Superior temporal gyrus (tissue), 1 donor: ENCODE results near the gene PAFAH1B1.
"Not testable (repeated sequence)": the region's sequence is repeated elsewhere in the genome, so short reads cannot be mapped to it uniquely, and the experiment has no call there.

Source experiments
- DNase-seq: peaks from one replicate; pipeline ENCODE4 v3.0.0-alpha.2; 2016; ENCODE audit errors: extremely low spot score

The PAFAH1B1 gene

DNA sequence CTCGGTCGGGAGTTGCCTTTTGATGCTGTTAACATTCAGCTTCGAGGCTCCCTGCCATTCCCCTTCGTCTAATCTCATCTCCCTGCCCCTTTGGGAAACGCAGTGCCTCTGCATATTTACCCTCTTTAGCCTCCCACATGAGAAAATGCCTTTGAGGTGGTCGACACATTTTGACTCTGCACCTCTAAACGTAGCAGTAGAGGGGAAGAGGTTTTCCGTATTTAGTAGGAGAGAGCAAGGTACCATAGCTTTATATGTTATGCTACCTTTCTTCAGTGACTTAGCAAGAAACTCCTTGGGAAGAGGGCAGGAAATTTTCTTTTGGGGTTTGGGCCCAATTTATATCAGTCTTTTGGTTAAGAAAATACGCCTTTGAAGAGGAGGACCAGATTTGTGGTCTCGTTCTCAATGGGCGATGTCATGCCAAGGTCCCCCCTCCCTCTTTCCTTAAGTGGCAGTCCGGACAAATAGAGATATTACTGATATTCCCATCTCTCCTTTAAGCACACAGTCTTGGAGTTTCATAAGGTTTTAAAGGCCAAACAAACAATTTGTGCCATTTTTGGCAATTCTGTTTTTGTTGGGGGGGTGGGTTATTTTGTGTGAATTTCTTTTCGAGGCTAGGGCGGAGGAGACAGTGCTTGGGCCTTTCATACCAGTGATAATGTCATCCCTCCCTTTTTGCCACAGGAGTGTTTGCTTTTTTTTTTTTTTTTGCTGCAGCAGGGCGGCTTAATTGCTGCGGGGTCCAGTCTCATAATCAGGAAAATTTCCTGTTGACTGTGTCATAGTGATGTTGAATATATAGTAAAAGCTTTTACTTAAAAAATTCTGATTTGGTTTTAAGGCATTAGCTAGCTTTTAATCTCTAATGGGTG, 1.5 kb downstream of the PAFAH1B1 start:
- DNase-seq: peak; percentile 48

DNA sequence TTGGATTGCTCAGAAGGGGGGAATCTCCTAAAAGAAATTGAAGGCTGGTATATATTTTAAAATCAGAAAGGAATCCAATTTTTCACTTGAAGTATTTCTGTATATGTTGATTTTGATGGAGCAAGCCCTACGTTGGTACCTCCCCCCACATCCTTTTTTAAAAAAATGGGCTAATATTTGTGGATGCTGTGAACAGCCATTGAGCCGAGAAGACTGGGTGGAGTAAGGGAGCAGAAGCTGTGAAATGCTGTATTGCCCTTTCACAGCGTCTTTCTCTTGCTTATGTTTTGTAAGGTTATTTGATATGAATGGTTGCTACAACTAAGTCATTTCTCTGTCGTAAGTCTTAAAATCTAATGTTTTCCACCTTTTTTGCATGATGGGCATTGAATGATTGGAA, 2.3 kb downstream of the PAFAH1B1 start:
- no peak for DNase-seq

DNA sequence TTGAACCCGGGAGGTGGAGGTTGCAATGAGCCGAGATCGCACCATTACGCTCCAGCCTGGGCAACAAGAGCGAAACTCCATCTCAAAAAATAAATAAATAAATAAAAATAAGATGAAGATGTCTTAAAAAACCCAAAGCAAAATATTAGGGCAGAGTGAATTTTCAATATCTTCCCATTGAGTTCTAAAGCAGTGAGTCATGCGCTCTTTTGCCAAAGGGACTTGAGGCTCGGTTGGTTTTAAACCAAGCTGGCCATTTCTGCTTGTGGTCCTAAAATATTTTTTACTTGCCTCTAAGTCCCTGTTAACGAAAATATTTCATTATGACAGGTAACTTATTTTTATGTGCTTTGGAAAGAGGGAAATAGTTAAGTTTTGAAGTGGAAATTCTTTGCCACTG, 4.7 kb downstream of the PAFAH1B1 start:
- no peak for DNase-seq

DNA sequence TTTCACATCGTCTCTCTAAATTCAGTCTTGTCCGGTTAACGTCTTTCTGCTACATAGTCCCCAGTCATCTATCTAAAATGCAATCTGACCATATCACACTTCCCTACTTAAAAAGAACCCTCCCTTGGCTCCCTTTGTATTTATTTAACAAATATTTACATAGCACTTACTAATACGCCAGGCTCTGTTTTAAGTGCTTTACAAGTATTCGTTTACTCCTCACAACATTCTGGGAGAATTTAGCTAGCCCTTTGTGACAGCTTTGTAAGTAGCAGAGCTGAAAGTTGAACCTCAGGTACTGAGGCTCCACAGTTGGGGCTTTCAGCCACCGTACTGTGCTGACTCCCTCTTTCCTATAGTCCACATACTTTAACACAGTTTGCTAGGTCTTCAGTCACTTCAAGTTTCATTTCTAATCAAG, 9.2 kb downstream of the PAFAH1B1 start:
- DNase-seq: no peak

DNA sequence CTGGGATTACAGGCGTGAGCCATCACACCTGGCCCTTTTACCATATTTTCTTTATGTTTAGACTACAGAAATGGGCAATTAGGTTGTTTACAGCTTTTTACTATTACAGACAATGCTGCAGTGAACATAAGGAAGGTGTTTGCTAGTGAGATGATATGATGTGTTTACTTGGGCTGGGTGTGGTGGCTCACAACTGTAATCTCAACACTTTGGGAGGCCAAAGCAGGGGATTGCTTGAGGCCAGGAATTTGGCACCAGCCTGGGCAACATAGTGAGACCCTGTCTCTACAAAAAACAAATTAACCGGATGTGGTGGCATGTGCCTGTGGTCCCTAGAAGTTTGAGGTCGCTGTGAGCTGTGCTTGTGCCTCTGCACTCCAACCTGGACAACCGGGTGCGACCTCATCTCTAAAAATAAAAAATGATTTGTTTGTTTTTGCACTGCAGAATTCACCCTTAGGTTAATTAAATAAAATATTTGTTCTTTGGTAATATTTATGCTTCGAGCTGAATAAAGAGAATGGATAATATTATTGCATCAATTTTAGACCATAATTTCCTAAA, 15.0 kb downstream of the PAFAH1B1 start:
- no peak for DNase-seq

DNA sequence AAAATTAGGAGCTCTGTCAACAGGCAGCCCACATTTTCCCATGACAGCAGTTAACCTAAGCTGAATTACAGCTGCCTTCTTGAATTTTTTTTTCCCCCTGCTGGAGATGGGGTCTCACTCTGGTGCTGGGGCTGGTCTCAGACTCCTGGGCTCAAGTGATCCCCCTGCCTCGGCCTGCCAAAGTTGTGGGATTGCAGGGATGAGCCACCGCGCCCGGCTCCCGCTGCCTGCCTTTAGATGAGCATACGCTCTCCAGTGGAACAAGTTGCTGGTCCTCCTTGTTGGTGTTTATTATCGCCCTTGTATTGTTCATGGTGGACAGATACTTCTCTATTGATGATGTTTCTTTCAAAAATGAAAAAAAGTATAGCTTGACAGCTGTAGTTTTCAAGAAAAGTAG, 15.6 kb downstream of the PAFAH1B1 start:
- DNase-seq: no peak

DNA sequence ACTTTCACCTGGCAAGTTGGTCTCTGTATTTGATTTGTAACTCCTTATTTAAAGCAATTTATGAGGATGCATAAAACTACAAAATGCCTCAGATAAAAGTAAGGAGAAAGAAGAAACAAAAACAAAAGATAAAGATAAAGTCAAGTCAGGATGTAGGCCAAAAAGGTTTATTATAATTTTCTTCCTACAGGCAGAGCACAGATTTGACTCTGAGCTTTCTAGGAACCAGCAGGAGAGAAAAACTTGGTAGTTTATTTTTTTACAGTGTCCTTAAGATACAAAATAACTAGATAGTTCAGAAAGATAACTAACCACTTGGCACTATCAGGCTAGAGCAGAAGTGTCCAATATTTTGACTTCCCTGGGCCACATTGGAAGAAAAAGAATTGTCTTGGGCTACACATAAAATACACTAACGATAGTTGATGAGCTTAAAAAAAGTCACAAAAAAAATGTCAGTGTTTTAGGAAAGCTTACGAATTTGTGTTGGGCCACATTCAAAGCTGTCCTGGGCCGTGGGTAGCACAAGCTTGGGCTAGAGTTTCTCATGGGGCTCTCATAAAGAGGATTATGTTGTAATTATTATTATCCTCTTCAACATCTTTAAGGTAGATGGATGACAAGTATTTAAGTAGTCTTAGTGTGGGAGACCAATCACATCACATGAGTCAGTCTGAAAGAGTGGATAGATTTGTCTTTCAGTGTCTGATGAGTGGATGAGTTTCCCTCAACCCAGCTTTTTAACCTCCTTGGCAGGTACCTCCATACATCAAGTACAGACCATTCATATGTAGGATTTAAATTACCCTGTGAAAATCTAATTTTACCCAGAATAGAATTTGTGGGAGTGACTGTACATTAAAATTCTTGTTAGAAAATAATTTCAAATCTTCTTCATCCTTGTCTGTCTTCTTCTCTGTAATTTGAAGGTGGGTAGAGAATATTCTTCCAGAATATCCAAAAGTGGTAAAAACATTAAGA, 17.0 kb downstream of the PAFAH1B1 start:
- no peak for DNase-seq

DNA sequence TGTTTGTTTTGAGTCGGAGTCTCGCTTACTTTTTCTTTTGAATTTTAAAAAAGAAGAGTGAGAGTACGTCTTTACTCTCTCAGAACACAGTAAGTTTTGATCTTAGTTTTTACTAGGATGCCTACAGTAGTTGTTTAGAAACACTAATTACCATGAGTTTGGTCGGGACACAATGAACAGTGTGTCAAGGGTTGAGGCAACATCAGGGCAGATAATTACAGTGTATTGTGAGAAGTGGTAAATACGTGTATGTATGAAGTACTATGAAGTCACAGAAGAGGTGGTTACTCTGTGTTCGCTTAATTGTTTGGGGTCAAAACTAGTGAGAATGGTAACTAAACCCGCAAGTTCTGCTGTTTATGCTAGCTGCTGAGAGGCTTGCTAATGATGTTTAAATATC, 18.2 kb downstream of the PAFAH1B1 start:
- DNase-seq: no peak

DNA sequence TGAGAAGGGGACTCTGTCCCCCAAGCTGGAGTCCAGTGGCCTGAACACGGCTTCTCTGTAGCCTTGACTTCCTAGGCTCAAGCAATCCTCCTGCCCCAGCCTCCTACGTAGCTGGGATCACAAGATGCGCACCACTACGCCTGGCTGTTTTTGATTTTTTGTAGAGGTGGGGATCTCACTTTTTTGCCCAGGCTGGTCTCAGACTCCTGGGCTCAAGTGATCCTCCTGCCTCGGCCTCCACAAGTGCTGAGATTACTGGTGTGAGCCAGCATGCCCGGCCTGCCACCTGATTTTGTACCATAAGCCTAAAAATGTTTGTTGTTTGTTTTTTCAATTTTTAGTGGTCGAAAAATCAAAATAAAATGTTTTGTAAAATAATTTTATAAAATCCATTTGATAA, 19.2 kb downstream of the PAFAH1B1 start:
- DNase-seq: no peak

DNA sequence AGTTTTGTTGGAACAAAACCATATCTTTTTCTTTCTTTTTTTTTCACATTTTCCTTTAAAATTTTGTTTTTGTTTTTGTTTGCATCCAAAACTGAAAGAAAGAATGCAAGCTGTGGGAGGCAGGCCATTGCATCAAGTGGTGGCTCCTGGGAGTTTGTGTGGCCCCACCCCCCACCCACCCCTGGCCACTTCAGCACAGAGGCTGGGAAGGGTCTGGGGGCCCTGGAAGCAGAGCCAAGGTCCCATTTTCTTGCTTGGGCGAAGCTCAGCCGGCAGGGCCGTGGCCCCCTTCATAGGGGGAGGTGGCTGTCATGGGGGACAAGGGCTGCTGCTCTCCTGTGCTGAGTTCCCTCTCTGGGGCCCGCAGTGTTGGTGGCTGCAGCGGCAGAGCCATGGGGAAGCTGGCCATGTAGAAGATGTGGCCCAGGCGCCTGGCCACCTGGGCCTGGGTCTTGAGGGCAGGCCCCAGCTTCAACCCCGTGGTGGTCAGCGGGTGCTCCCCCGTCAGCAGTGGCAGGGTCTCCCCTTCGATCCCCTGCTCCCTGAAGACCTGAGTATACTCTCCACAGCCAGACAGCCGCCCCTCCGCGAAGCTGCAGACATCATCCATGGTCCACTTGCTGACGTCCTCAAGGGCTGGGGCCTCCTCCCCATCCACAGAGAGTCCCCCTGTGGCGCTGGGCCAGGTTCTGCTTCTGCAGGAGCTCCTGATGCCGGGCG, 19.8 kb downstream of the PAFAH1B1 start:
- no peak for DNase-seq

DNA sequence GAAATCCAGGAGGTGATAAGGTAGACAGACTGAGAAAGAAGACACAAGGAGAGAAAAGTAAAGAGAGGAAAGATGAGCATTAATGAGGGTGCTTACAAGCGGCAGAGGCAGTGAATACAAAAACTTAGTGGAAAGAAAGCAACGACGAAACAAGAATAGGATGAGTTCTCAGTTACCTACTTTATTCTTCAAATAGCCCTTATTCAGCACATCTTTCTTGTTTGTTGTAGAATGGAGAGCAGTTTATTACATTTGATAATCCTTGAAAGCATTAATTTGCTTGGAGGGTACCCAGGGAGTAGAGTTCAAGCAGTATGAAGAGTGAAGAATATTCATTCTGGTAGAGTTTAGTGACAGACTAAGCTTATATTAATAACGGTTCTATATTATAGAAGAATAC, 22.4 kb downstream of the PAFAH1B1 start:
- DNase-seq: no peak

DNA sequence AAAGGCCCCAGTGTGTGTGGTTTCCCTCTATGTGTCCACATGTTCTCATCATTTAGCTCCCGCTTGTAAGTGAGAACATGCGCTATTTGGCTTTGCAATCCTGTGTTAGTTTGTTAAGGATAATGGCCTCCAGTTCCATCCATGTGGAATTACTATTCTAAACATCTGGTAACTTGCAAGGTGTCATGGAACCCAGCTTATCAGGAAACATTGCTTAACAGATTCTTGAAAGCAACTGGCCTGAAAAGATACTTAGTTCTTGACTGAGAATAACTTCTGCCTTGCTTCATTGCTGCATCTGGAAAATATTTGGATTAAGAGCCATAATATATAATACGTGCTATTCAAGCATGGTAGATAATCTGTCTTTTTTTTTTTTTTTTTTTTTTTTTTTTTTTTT, 27.8 kb downstream of the PAFAH1B1 start:
- DNase-seq: no peak

DNA sequence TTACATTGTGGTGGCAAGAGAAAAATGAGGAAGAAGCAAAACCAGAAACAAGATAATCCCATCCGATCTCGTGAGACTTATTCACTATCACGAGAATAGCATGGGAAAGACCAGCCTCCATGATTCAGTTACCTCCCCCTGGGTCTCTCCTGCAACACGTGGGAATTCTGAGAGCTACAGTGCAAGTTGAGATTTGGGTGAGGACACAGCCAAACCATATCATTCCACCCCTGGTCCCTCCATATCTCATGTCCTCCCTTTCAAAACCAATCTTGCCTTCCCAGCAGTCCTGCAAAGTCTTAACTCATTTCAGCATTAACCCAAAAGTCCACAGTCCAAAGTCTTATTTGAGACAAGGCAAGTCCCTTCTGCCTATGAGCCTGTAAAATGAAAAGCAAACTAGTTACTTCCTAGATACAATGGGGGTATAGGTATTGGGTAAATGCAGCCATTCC, 28.5 kb downstream of the PAFAH1B1 start:
- DNase-seq: not testable (repeated sequence)

DNA sequence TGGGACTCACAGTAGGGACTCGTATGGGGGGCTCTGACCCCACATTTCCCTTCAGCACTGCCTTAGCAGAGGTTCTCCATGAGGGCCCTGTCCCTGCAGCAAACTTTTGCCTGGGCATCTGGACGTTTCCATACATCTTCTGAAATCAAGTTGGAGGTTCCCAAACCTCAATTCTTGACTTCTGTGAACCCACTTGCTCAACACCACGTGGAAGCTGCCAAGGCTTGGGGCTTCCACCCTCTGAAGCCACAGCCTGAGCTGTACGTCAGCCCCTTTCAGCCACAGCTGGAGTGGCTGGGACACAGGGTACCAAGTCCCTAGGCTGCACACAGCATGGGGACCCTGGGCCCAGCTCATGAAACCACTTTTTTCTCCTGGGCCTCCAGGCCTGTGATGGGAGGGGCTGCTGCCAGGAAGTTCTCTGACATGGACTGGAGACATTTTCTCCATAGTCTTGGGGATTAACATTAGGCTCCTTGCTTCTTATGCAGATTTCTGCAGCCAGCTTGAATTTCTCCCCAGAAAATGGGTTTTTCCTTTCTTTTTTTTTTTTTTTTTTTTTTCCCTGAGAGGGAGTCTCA, 29.4 kb downstream of the PAFAH1B1 start:
- DNase-seq: not testable (repeated sequence)

DNA sequence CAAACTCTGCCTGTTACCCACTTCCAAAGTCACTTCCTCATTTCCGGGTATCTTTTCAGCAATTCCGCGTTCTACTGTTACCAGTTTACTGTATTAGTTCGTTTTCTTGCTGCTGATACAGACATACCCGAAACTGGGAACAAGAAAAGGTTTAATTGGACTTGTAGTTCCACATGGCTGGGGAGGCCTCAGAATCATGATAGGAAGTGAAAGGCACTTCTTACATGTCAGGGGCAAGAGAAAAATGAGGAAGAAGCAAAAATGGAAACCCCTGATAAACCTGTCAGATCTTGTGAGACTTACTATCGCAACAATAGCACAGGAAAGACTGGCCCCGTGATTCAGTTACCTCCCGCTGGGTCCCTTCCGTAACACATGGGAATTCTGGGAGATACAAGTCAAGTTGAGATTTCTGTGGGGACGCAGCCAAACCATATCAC, 30.9 kb downstream of the PAFAH1B1 start:
- no peak for DNase-seq

DNA sequence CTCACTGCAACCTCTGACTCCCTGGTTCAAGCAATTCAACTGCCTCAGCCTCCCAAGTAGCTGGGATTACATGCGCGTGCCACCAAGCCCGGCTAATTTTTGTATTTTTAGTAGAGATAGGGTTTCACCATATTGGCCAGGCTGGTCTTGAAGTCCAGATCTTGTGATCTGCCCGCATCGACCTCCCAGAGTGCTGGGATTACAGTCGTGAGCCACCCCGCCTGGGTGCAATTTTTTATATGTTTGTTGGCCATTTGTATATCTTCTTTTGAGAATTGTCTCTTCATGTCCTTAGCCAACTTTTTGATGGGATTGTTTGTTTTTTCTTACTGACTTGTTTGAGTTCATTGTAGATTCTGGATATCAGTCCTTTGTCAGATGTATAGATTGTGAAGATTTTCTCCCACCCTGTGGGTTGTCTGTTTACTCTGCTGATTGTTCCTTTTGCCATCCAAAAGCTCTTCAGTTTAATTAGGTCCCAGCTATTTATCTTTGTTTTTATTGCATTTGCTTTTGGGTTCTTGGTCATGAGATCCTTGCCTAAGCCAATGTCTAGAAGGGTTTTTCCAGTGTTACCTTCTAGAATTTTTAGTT, 33.3 kb downstream of the PAFAH1B1 start:
- not testable (repeated sequence) for DNase-seq

DNA sequence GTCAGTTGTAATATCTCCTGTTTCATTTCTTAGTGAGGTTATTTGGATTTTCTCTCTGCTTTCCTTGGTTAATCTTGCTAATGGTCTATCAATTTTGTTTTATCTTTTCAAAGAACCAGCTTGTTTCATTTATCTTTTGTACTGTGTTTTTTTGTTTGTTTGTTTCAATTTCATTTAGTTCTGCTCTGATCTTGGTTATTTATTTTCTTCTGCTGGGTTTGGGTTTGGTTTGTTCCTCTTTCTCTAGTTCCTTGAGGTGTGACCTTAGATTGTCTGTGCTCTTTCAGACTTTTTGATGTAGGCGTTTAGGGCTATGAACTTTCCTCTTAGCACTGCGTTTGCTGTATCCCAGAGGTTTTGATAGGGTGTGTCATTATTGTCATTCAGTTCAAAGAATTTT, 35.5 kb downstream of the PAFAH1B1 start:
- DNase-seq: not testable (repeated sequence)

DNA sequence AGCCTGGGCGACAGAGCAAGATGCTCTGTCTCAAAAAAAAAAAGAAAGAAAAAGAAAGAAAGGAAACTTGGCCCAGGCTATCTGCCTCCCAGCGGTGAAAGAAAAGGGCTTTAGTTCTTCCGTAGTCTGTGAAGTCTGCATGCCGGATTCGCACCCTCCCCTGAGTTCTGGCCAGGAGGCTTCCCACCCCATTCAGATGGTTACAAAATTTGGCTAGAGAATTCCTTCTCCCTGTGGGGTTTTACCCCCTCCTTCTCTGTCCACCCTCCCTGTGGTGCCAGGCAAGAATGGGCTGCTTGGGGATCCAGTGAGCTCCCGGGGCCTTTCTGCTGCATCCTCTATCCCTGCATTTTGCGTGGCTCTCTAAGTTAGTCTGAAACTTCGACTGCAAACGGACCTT, 37.8 kb downstream of the PAFAH1B1 start:
- DNase-seq: no peak

DNA sequence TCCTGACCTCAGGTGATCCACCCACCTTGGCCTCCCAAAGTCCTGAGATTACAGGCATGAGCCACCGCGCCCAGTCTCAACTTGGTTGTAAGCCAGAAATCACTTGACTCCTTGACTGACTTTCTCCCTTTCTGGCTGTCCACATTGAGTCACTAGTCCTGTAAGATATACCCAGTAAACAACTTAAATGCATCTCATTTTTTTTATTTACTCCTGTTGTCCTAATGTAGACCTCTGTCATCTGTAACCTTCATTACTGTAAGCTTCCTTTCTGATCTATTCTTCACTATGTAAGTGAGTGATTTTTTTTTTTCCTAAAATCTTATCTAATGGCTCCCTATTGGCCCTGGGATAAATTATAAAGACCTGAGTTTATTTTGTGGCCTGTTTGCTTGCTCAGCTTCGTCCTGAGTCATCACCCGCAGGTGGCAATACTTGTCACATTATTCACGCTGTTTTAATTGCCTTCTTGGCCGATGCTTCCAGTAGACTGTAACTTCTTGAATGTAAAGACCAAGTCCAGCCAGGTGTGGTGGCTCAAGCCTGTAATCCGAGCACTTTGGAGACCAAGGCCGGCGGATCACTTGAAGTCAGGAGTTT, 41.0 kb downstream of the PAFAH1B1 start:
- no peak for DNase-seq

DNA sequence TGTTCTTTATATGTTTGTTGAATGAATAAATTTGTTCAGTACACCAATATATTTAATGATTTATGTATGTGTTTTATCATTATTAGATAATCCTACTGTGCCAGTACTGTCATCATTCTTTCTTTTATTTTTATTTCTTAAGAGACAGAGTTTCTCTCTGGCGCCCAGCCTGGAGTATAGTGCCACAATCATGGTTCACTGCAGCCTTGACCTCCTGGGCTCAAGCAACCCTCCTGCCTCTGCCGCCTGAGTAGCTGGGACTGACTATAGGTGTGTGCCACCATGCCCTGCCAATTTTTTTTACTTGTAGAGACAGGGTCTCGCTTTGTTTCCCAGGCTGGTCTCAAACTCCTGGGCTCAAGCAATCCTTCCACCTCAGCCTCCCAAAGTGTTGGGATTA, 41.8 kb downstream of the PAFAH1B1 start:
- no peak for DNase-seq
